ENCODE measurements around the gene TLE4.

- TF ChIP-seq CTCF (IDR thresholded peaks at IDR 0.05 in 2 of 3, conservative IDR thresholded peaks at IDR 0.05 in 1 of 3; ENCODE audit: control insufficient read depth in 2 of 3, extremely low read depth in 1 of 3, insufficient read depth in 1 of 3, low read depth in 3 of 3, low read length in 3 of 3) (no peak), MAX (IDR thresholded peaks at IDR 0.05; ENCODE audit: low read depth, low read length) (no peak), POLR2A (IDR thresholded peaks at IDR 0.05; ENCODE audit: low read depth, low read length) (no peak), ATF2 (IDR thresholded peaks at IDR 0.05; ENCODE audit: low read length) (no peak), MEF2B (IDR thresholded peaks at IDR 0.05; ENCODE audit: partially characterized antibody, poor library complexity, severe bottlenecking) (no peak), BHLHE40 (IDR thresholded peaks at IDR 0.05; ENCODE audit: borderline replicate concordance in 1 of 2, low read depth in 2 of 2, low read length in 1 of 2) (no peak), PKNOX1 (IDR thresholded peaks at IDR 0.05) (no peak), GABPA (IDR thresholded peaks at IDR 0.05; ENCODE audit: low read depth) (no peak), ZBTB11 (CRISPR knock-in tag; IDR thresholded peaks at IDR 0.05) (no peak), HDGF (IDR thresholded peaks at IDR 0.05) (no peak)
These were observed 123.1 kb downstream of the TLE4 start for GRCh38 chr9:79694676-79695400.
